Testis (tissue), 2 donors: ENCODE results near the gene BSN.

ENCODE experiments used
- POLR2A ChIP-seq: fragments of 450-650 bp; IDR thresholded peaks from one replicate; pipeline ENCODE4 v1.6.1; 2017; ENCODE audit warnings: antibody characterized with exemption, mild to moderate bottlenecking, moderate library complexity
- TF ChIP-seq, protein P1 (sequence below), 3 experiments: fragments of 450-650 bp in 2 of 3; fragments of 200-600 bp in 1 of 3; sonication (generic) in 1 of 3; IDR thresholded peaks; one replicate each; pipeline ENCODE4 v1.5.1; 2016 to 2019; ENCODE audit warnings: antibody characterized with exemption in 3 of 3, mild to moderate bottlenecking in 2 of 3, moderate library complexity in 1 of 3

- TF ChIP-seq POLR2A = no peak
- TF ChIP-seq, protein P1, sequence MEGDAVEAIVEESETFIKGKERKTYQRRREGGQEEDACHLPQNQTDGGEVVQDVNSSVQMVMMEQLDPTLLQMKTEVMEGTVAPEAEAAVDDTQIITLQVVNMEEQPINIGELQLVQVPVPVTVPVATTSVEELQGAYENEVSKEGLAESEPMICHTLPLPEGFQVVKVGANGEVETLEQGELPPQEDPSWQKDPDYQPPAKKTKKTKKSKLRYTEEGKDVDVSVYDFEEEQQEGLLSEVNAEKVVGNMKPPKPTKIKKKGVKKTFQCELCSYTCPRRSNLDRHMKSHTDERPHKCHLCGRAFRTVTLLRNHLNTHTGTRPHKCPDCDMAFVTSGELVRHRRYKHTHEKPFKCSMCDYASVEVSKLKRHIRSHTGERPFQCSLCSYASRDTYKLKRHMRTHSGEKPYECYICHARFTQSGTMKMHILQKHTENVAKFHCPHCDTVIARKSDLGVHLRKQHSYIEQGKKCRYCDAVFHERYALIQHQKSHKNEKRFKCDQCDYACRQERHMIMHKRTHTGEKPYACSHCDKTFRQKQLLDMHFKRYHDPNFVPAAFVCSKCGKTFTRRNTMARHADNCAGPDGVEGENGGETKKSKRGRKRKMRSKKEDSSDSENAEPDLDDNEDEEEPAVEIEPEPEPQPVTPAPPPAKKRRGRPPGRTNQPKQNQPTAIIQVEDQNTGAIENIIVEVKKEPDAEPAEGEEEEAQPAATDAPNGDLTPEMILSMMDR (IDR thresholded peaks at IDR 0.05) = no peak
Measured at GRCh38 chr3:49699281-49699979, 145.2 kb downstream of the BSN start.
